Neural crest cell (in vitro differentiated cells): Measurements from ENCODE around the gene TEAD3. TPM values are rescaled to one million over a fixed set of nuclear protein-coding genes. Genes with fewer than 3 reads are reported as not detected.

Experiments used
- DNase-seq: peaks from one replicate; pipeline ENCODE4 v3.0.0; 2021; ENCODE audit warnings: low read depth, mixed read lengths, low spot score
- H3K27ac Mint-ChIP-seq: one replicate; pipeline ENCODE4 v1.8.0; 2021; ENCODE audit warnings: mild to moderate bottlenecking, mixed read lengths; ENCODE audit not compliant: unreplicated experiment
- H3K27me3 Mint-ChIP-seq: 2 replicates; pipeline ENCODE4 v1.8.0; 2021; ENCODE audit warnings: low read depth, mild to moderate bottlenecking, mixed read lengths
- H3K36me3 Mint-ChIP-seq: 2 replicates; pipeline ENCODE4 v1.8.0; 2021; ENCODE audit warnings: low read depth, mild to moderate bottlenecking, mixed read lengths
- H3K4me1 Mint-ChIP-seq: 2 replicates; pipeline ENCODE4 v1.8.0; 2021; ENCODE audit warnings: mixed read lengths
- H3K4me3 Mint-ChIP-seq: one replicate; pipeline ENCODE4 v1.8.0; 2021; ENCODE audit warnings: mild to moderate bottlenecking, mixed read lengths
- H3K9me3 Mint-ChIP-seq: 2 replicates; pipeline ENCODE4 v1.8.0; 2021; ENCODE audit warnings: mixed read lengths
- total RNA-seq: library from RNA; stranded (reverse); gene quantifications from 2 replicates; pipeline ENCODE4 v1.2.1, GENCODE V29; 2021
- TF ChIP-seq, protein P1 (sequence below): fragments of 200-600 bp; sonication (generic); conservative IDR thresholded peaks from 2 replicates; pipeline ENCODE4 v1.5.0; 2021; ENCODE audit warnings: antibody characterized with exemption, mild to moderate bottlenecking

The TEAD3 gene
- total RNA-seq, 1 donor from 2014 or later, result 19.2 TPM

DNA sequence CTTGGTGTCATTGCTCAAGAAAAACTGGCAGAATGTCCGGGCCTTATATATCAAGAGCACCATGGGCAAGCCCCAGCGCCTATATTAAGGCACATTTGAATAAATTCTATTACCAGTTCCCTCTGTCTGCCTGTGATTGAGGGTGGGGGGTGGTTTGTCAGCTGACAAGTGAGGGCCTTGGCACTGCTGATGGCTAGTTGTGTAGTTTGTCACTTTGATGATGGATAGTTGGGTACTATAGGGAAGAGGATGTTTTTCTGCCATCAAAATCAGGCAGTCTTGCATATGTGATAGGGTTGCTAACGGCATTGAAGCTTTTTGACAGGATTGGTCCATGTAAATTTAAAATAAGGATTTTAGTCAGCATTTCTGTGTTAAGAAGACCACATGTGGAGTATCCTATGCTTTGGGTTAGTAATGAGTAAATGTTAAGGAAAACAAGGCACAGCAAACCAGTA is 26.2 kb downstream of the TEAD3 start:
- H3K27ac Mint-ChIP-seq, result no peak overlapping the region
- TF ChIP-seq, protein P1, sequence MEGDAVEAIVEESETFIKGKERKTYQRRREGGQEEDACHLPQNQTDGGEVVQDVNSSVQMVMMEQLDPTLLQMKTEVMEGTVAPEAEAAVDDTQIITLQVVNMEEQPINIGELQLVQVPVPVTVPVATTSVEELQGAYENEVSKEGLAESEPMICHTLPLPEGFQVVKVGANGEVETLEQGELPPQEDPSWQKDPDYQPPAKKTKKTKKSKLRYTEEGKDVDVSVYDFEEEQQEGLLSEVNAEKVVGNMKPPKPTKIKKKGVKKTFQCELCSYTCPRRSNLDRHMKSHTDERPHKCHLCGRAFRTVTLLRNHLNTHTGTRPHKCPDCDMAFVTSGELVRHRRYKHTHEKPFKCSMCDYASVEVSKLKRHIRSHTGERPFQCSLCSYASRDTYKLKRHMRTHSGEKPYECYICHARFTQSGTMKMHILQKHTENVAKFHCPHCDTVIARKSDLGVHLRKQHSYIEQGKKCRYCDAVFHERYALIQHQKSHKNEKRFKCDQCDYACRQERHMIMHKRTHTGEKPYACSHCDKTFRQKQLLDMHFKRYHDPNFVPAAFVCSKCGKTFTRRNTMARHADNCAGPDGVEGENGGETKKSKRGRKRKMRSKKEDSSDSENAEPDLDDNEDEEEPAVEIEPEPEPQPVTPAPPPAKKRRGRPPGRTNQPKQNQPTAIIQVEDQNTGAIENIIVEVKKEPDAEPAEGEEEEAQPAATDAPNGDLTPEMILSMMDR, result no peak
- peak overlapping the region; percentile 98 for H3K4me3 Mint-ChIP-seq
- peaks cover 18% of the 10 kb centered on the region for H3K27me3 Mint-ChIP-seq
- DNase-seq, result no peak
- peaks cover 43% of the 10 kb centered on the region for H3K4me1 Mint-ChIP-seq
- peaks cover 27% of the 10 kb centered on the region for H3K36me3 Mint-ChIP-seq
- H3K9me3 Mint-ChIP-seq, result no peaks in the 10 kb centered on the region

DNA sequence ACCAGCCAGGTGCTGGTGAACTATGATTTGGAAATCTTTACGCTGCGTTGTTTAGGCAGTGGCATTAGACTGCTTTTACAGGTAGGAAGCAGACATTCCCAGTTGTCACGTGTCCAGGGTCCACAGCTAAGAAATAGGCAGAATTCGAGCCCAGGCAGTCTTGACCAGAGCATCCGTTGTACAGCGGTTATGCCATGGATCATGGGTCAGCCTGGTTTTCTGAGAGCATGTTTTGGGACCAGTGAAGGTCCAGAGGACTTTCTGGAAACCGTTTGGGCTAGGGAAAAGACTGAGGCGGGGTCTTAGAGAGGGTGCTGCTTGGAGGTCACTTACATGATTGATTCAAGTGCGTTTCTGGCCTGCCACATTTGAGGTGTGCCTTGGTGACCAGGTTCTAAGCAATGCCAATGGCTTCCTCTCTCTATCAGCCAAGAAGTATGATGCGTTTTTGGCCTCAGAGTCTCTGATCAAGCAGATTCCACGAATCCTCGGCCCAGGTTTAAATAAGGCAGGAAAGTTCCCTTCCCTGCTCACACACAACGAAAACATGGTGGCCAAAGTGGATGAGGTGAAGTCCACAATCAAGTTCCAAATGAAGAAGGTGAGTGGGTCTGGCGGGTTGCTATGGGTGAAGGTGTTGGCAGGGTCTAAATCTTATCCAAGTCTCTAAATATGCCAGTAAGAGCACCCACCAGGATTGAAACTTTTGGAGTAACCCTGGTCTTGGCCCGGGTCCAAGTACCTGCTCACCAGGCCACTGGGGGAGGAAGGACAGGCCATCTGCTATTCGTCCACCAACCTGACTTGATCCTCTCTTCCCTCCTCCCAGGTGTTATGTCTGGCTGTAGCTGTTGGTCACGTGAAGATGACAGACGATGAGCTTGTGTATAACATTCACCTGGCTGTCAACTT is 26.9 kb downstream of the TEAD3 start:
- TF ChIP-seq, protein P1, result no peak
- peak overlapping the region; percentile 96 for H3K27ac Mint-ChIP-seq
- peaks cover 43% of the 10 kb centered on the region for H3K4me1 Mint-ChIP-seq
- peaks cover 31% of the 10 kb centered on the region for H3K36me3 Mint-ChIP-seq
- H3K27me3 Mint-ChIP-seq, result peaks cover 14% of the 10 kb centered on the region
- H3K9me3 Mint-ChIP-seq, result no peaks in the 10 kb centered on the region
- H3K4me3 Mint-ChIP-seq, result peak overlapping the region; percentile 98
- no peak for DNase-seq

DNA sequence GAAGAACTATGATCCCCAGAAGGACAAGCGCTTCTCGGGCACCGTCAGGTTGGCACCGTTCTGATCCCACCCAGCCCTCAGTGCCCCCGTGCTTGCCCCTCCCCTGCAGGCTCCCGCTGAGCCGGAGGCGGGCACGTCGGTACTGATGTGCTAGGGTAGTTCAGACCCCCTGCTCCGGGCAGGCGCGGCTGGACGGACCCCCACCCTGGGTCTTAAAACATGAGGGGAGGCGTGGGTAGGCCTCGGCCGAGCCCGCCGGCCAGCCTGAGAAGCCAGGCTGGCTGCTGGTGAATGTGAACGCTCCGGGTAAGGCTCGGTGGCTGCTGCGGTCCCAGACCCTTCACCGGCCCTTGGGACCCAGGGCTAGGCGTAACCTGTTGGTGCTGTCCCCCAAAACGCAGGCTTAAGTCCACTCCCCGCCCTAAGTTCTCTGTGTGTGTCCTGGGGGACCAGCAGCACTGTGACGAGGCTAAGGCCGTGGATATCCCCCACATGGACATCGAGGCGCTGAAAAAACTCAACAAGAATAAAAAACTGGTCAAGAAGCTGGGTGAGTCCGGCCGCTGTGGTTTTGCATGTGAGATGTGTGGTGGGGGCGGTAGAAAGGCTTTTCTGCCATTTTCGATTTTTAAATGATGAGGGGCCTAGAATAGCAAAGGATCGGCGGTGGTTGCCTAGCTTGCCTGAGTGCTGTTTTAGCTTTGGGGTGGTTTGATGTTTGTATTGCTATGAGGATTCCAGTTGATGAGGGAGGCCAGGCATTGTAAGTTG is 27.7 kb downstream of the TEAD3 start:
- Mint-ChIP-seq H3K27ac (peak overlapping the region; percentile 99), H3K4me3 (peak overlapping the region; percentile 98), H3K9me3 (no peaks in the 10 kb centered on the region), H3K4me1 (peaks cover 43% of the 10 kb centered on the region), H3K27me3 (peaks cover 14% of the 10 kb centered on the region), H3K36me3 (peaks cover 31% of the 10 kb centered on the region)
- TF ChIP-seq, protein P1, result no peak
- no peak for DNase-seq

DNA sequence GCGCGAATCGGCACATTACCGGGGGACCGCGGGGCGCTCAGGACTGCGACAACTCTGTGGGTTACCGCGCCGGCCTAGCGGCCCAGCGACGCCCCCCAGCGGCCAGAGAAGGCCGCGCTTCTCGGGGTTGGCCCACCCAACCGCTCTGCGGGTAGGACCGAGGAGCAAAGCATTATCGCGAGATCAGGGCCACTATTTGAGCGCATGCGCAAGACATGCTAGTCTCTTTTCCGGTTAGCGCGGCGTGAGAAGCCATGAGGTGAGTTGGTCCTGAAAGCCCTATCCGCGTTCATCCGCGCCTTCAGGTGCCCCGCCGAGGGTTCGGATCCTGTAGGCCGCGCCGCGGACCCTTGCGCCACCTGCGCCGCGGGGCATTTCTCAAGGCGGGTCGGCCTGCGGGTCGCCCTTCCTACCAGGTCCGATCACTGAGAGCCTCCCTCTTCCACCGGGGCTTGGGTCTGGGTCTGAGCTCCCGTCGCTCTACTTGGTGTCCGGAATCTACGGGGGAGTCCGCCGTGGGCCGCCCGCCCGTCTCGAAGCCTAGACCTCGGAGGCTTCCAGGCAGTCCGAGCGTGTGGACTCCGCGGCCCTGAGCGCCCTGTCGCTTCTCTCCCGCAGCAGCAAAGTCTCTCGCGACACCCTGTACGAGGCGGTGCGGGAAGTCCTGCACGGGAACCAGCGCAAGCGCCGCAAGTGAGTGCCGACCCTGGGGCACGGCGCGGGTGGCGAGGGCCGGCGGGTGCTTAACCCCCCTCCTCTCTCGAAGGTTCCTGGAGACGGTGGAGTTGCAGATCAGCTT is 28.5 kb downstream of the TEAD3 start, which contains the start of gene RPL10A:
RPL10A (plus strand) TSS at position 221 of the 799 bp plus-strand sequence; CDS start at position 255, 34 bp downstream.
- Mint-ChIP-seq H3K27ac (peak within 1 kb of the TSS; percentile 99), H3K36me3 (peaks cover 35% of the 10 kb centered on the region), H3K4me3 (peak within 1 kb of the TSS; percentile 98), H3K27me3 (peaks cover 12% of the 10 kb centered on the region), H3K9me3 (no peaks in the 10 kb centered on the region), H3K4me1 (peaks cover 43% of the 10 kb centered on the region)
- TF ChIP-seq, protein P1, result peak; percentile 98
- peak; percentile 92 for DNase-seq

- H3K27me3 Mint-ChIP-seq, result peaks cover 11% of the 10 kb centered on the region
- no peak for DNase-seq
- no peak overlapping the region for H3K27ac Mint-ChIP-seq
- H3K4me3 Mint-ChIP-seq, result peak overlapping the region; percentile 76
- no peaks in the 10 kb centered on the region for H3K9me3 Mint-ChIP-seq
- H3K36me3 Mint-ChIP-seq, result peaks cover 31% of the 10 kb centered on the region
- H3K4me1 Mint-ChIP-seq, result peaks cover 24% of the 10 kb centered on the region
- TF ChIP-seq, protein P1, result no peak
These were observed 31.2 kb downstream of the TEAD3 start for GRCh38 chr6:35465646-35466045.
